Fibroblast of pulmonary artery (primary cell): ENCODE measurements around the gene GTF2H4.
A peak's percentile ranks its signal among the peaks of the same experiment; 100 is the strongest.
"Not testable (repeated sequence)": the region's sequence is repeated elsewhere in the genome, so short reads cannot be mapped to it uniquely, and the experiment has no call there.

ENCODE experiments used
- DNase-seq: peaks from one replicate; pipeline ENCODE4 v3.0.0-alpha.2; 2010; ENCODE audit warnings: low read depth
- H3K4me3 ChIP-seq: replicated peaks from 2 replicates; pipeline ENCODE4 v1.5.1; 2011; ENCODE audit warnings: low read depth, mild to moderate bottlenecking, control low read depth, low read length, moderate library complexity
- TF ChIP-seq, protein P1 (sequence below): IDR thresholded peaks from 2 replicates; pipeline ENCODE4 v1.5.1; 2011; ENCODE audit warnings: mild to moderate bottlenecking, control low read depth, low read length, inconsistent platforms; ENCODE audit errors: missing control alignments

GTF2H4 gene

DNA sequence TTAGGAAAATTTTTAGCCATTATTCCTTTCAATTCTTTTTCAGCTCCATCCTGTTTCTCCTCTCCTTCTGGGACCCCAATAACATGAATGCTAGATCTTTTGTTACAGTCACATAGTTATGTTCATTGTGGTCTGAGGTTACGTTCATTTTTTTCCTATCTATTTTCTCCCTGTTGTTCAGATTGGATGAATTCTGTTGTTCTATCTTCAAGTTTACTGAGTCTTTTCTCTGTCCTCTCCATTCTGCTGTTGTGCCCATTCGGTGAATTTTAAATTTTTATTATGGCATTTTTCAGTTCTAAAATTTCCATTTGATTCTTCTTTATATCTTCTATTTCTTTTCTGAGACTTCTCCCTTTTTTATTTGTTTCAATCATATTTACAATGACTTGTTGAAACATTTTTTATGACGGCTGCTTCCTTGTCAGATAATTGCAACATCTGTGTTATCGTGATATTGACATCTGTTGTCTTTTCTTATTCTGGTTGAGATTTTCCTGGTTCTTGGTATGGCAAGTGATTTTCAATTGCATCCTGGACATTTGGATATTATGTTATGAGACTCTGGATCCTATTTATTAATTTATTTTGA is 36.3 kb upstream of the GTF2H4 start:
- TF ChIP-seq, protein P1, sequence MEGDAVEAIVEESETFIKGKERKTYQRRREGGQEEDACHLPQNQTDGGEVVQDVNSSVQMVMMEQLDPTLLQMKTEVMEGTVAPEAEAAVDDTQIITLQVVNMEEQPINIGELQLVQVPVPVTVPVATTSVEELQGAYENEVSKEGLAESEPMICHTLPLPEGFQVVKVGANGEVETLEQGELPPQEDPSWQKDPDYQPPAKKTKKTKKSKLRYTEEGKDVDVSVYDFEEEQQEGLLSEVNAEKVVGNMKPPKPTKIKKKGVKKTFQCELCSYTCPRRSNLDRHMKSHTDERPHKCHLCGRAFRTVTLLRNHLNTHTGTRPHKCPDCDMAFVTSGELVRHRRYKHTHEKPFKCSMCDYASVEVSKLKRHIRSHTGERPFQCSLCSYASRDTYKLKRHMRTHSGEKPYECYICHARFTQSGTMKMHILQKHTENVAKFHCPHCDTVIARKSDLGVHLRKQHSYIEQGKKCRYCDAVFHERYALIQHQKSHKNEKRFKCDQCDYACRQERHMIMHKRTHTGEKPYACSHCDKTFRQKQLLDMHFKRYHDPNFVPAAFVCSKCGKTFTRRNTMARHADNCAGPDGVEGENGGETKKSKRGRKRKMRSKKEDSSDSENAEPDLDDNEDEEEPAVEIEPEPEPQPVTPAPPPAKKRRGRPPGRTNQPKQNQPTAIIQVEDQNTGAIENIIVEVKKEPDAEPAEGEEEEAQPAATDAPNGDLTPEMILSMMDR, result no peak
- no peak for DNase-seq
- H3K4me3 ChIP-seq, result no peak overlapping the region

- H3K4me3 ChIP-seq, result no peak overlapping the region
- DNase-seq, result no peak
- TF ChIP-seq, protein P1, result no peak
Observed at GRCh38 chr6:30873137-30873640, 34.8 kb upstream of the GTF2H4 start.

GRCh38 chr6:30873795-30874194 is 34.2 kb upstream of the GTF2H4 start:
- DNase-seq, result not testable (repeated sequence)

DNA sequence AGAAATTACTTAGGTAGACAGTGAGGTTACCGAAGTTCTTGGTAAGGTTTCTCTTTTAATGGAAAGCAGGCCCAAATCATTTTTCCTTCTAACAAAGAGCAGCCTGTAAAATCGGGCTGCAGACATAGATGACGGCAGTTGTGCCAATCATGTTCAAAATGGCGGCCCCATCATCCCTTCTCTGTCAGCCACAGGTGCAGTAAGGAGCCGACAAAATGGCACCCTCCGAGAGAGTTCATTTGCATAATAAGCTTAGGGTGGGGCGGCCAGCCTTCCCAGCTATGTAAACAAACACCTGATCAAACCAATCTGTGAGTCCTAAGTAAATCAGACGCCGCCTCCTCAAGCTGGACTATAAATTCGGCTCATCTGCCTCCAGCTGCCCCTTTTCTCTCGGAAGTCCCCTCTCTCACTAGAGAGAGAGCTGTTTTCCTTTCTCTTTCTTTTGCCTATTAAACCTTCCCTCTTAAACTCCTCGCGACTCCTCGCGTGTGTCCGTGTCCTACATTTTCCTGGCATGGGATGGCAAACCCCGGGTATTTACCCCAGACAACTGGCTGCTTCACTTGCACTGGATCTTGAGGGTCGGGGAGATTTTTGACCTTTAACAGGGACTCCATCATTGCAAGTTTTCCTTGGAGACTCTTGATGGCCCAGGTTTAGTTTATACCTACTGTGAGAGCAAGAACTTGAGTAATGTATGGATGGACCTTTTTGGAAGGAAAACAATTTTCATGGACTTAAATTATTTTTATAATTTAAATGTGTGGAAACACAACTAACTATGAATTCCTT is 32.6 kb upstream of the GTF2H4 start:
- H3K4me3 ChIP-seq, result no peak overlapping the region
- no peak for DNase-seq
- TF ChIP-seq, protein P1, result no peak

More at GRCh38 chr6:30873795-30874194, 34.2 kb upstream of the GTF2H4 start:
- not testable (repeated sequence) for H3K4me3 ChIP-seq

GRCh38 chr6:30876039-30876730 is 31.8 kb upstream of the GTF2H4 start:
- peak; percentile 93 for DNase-seq
- TF ChIP-seq, protein P1, result no peak

DNA sequence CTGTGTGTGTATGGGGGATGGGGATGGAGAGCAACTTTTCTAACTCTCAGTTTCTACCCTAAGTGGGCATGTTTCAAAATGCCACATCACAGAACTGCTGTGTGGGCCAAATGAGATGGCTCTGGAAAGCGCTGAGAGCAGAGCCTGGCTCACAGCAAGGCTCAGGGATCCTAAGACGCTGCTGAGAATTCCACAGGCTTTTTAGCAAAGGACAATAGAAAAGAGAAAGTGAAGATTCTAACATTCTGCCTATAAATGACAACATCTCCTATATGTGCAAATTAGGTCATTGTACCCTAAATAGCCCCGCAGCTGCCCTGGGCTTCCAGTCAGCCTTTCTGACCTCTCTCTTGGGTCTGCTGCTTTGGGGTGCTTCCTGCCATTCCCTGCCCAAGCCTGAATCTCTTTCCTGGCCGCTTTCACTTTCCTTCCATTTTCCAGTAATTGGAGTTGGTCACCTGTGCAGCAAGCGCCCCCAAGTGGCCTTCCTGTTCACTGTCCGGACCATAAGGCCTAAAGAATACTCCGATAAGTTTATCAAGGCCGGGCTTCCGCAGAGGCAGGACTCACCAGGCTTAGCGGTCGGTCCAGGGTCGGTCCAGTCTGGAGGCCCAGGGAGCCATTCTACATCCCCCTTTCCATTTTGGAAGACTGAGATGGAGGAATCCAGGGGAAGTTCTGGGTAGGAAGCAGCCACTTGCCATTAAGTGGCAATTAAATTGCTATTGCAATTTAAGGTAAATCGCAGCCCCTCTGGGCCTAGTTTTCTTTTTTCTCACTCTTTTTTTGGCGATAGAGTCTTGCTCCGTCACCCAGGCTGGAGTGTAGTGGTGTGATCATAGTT is 30.4 kb upstream of the GTF2H4 start:
- H3K4me3 ChIP-seq, result peak overlapping the region; percentile 26
- TF ChIP-seq, protein P1, result peak; percentile 87
- peak; percentile 93 for DNase-seq

More at GRCh38 chr6:30876039-30876730, 31.8 kb upstream of the GTF2H4 start:
- no peak overlapping the region for H3K4me3 ChIP-seq
